Immature natural killer cell (primary cell): ENCODE data around the gene HDAC4. TPM values are rescaled to one million over a fixed set of nuclear protein-coding genes. Genes with fewer than 3 reads are reported as not detected.
A peak's percentile ranks its signal among the peaks of the same experiment; 100 is the strongest.

ENCODE experiments used
- DNase-seq, 3 donors: peaks; one replicate each; pipeline ENCODE4 v3.0.0; 2022; ENCODE audit warnings: mixed read lengths in 1 of 3
- H3K27ac Mint-ChIP-seq, 6 donors: one replicate each; pipeline ENCODE4 v1.8.0; 2020; ENCODE audit warnings: mixed read lengths in 6 of 6, mild to moderate bottlenecking in 5 of 6, inconsistent platforms in 4 of 6, moderate library complexity in 3 of 6
- H3K27me3 Mint-ChIP-seq, 3 donors: one replicate each; pipeline ENCODE4 v1.8.0; 2020 to 2021; ENCODE audit warnings: low read depth in 3 of 3, mild to moderate bottlenecking in 3 of 3, mixed read lengths in 3 of 3, moderate library complexity in 3 of 3, inconsistent platforms in 1 of 3
- H3K36me3 Mint-ChIP-seq, 3 donors: one replicate each; pipeline ENCODE4 v1.8.0; 2020; ENCODE audit warnings: mixed read lengths in 3 of 3, inconsistent platforms in 2 of 3, mild to moderate bottlenecking in 2 of 3
- H3K4me1 Mint-ChIP-seq, 2 donors: one replicate each; pipeline ENCODE4 v1.8.0; 2020; ENCODE audit warnings: inconsistent platforms in 2 of 2, mild to moderate bottlenecking in 2 of 2, mixed read lengths in 2 of 2, moderate library complexity in 1 of 2
- H3K4me3 Mint-ChIP-seq, 5 donors: one replicate each; pipeline ENCODE4 v1.8.0; 2020; ENCODE audit warnings: mild to moderate bottlenecking in 5 of 5, mixed read lengths in 5 of 5, inconsistent platforms in 3 of 5, moderate library complexity in 3 of 5
- H3K9me3 Mint-ChIP-seq, 6 donors: one replicate each; pipeline ENCODE4 v1.8.0; 2020; ENCODE audit warnings: mild to moderate bottlenecking in 6 of 6, mixed read lengths in 6 of 6, inconsistent platforms in 4 of 6, moderate library complexity in 3 of 6
- polyA plus RNA-seq, 3 donors: library from polyadenylated mRNA; unstranded; fragments of 300-500 nt; fragmentation: Illumina TruSeq; gene quantifications; one replicate each; pipeline ENCODE4 v1.2.3, GENCODE V29; 2021

HDAC4 gene
- polyA plus RNA-seq, 3 donors from 2014 or later = 1.9 to 8.1 (median 5.1) TPM

DNA sequence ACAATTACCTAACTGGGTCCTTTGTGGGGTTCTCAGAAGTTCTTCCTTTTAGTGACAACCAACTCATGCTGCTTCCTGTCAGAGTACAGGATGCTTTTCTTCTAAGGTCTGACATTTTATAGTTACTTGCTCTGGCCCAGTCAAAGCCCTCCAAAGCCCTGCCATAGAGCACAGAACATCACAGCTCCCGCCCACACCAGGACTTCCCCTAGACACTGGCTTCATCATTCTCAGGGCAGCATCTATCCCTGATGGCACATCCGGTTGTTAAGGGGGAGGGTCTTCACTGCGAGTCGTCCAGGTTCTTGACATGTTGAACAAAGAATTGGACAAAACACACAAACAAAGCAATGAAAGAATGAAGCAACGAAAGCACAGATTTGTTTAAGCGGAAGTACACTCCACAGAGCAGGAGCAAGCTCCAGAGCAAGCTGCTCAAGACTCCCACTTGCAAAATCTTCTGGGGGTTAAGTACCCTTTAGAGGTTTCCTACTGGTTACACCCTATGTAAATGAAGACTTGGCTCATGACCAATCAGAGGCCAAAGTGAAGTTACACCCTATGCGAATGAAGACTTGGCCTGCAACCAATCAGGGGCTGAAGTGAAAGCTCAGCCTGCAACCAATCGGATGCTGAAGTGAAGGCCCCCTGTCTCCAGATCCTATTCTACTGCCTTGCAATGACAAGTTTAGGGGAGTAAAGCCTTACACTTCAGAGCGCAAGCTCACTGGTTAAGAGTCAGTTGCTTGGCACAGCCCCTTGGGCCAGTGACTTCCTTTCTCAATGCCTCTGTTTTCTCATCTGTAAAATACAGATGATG lies 79.0 kb downstream of the HDAC4 start:
- DNase-seq = peak; percentile 30 to 61 (median 48)
- H3K9me3 Mint-ChIP-seq = no peaks in the 10 kb centered on the region
- peaks cover 0 to 11% (median 5%) of the 10 kb centered on the region in 3 donors for H3K36me3 Mint-ChIP-seq
- H3K27me3 Mint-ChIP-seq = peaks cover 0 to 2% (median 2%) of the 10 kb centered on the region in 3 donors
- peaks cover 71 to 90% of the 10 kb centered on the region in 2 donors for H3K4me1 Mint-ChIP-seq
- peak overlapping the region; percentile 92 to 96 (median 95) for H3K27ac Mint-ChIP-seq
- H3K4me3 Mint-ChIP-seq = peak overlapping the region; percentile 53 to 80 (median 67)

DNA sequence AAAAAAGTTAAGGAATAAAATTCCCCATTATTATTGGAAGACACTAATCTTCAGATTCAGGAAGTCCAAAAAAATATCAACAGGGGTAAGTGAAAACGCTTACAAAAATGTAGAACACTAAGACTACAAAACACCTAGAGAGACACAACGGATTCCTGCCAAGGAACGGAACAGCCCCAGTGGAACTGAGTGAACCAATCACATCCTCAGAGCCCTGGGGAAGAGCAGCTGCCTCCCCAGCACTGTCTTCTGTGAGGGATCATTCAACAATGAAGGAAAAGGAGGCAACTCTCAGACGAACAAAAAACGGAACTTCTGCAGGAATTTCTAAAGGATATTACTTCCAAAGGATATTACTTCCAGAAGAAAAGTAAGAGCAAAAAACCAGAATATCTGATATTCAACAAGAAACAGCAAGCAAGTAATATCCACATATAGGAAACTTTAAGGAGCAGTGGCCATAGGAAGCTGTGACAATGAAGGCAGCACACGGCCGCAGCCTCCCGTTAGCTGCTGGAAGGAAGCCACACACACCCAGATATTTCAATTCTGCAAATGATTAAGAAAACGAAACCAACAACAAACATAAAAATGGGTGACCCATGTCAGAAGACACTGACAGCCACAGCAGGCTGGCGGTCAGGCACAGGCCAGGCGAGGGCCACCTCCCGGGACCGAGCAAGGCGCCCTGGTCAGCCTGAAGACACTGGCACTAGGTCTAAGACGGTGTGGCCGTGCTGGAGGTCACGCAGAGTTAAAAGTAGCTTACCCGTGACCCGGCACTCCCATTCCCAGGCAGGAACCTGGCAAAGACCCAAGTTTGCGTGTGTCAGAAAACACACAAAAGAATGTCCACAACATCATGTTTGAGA lies 81.8 kb downstream of the HDAC4 start:
- DNase-seq = peak; percentile 50 to 60 (median 51)
- peaks cover 8 to 15% (median 10%) of the 10 kb centered on the region in 3 donors for H3K36me3 Mint-ChIP-seq
- H3K4me3 Mint-ChIP-seq = peak overlapping the region; percentile 76 to 86 (median 82)
- peak overlapping the region; percentile 89 to 97 (median 94) for H3K27ac Mint-ChIP-seq
- H3K4me1 Mint-ChIP-seq = peaks cover 64 to 91% of the 10 kb centered on the region in 2 donors
- H3K9me3 Mint-ChIP-seq = no peaks in the 10 kb centered on the region
- peaks cover 0 to 2% (median 2%) of the 10 kb centered on the region in 3 donors for H3K27me3 Mint-ChIP-seq

DNA sequence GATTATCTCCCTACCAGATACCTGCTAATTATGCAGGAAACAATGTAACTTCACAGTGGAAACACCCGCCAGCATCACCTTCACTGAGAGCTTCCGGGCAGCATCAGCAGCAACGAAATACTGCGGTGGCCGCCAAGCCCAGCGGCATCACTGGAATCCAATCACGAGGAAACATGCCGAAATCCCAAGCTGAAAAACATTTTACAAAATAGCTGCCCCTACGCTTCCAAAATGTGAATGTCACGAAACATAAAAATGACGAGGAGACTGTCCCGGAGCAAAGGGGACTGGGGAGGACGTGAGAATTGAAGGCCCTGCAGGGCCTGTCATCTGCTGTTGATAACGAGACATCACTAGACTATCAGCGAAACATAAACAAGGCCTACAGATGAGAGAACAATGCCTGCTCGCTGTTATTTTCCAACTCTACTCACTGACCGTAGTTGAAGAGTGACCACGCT lies 82.6 kb downstream of the HDAC4 start:
- Mint-ChIP-seq H3K4me3 (peak overlapping the region; percentile 39 to 86 (median 76)), H3K4me1 (peaks cover 59 to 90% of the 10 kb centered on the region in 2 donors)

DNA sequence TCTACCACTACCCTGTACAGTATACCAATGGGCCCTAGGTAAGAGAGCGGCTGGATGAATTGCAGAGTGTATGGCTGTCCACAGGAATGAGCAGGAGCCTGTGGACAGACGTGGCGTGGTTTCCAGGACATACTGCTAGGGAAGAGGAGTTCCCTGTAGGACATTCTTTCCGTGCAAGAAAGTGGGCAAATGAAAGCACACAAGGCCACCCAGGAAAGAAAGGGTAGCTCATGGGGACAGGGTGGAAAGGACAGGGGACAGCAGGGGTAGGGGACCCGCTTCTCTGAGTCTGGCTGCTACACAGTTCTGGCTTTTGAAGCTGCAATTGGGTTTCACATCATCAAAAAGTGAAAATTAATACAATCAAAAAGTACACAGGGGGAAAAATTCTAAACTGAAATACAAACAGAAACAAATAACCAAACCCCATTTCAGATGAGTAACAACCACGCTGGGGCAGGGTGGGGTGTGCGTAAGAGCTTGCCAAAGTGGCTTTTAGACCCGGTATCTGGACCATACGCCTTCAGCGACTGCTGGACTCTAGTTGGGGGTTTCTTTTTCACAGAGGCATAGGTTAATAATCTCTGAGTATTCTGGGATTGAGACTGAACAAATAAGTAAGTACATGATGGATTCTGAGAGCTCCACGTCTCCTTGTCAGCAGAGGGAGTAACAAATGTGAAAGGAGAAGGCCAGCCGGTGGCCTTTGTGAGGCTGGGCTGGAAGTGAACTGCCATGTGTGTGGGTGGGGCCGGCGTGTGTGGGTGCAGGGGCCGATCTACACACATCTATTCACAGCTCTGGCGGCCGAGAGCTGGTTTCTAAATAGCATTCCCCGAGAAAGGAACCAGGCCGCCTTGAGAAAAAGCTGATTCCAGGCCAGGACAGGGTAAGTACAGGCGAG lies 84.0 kb downstream of the HDAC4 start:
- no peaks in the 10 kb centered on the region for H3K9me3 Mint-ChIP-seq
- peak in 2 of 3 donors; percentile 26 to 27 for DNase-seq
- H3K4me3 Mint-ChIP-seq = peak overlapping the region; percentile 39 to 82 (median 63)
- H3K4me1 Mint-ChIP-seq = peaks cover 48 to 82% of the 10 kb centered on the region in 2 donors
- H3K27ac Mint-ChIP-seq = peak overlapping the region; percentile 84 to 92 (median 89)
- peaks cover 8 to 12% (median 9%) of the 10 kb centered on the region in 3 donors for H3K36me3 Mint-ChIP-seq
- peaks cover 0 to 2% (median 2%) of the 10 kb centered on the region in 3 donors for H3K27me3 Mint-ChIP-seq

More for the DNA sequence above, 82.6 kb downstream of the HDAC4 start:
- peaks cover 8 to 15% (median 9%) of the 10 kb centered on the region in 3 donors for H3K36me3 Mint-ChIP-seq
- peak overlapping the region; percentile 89 to 97 (median 94) for H3K27ac Mint-ChIP-seq
- H3K9me3 Mint-ChIP-seq = no peaks in the 10 kb centered on the region
- DNase-seq = no peak
- peaks cover 0 to 2% (median 2%) of the 10 kb centered on the region in 3 donors for H3K27me3 Mint-ChIP-seq

DNA sequence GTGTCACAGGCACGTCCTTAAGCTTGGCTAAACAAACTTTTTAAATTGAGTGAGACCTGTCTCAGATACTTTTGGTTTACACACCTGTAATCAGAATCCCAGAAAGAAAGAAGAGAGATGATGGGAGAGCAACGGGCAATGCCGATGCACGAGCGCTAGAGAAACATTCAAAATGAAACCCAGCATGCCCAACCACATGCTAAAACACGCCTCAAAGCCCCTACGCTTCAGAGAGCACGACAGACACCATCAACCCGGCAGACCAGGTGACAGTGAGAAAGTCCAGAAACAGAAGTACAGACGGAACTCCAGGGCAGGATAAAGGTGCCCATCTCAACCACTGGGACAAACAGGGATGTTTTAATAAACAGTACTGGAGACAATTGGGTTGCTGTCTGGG lies 85.5 kb downstream of the HDAC4 start:
- Mint-ChIP-seq H3K36me3 (peaks cover 8 to 12% (median 9%) of the 10 kb centered on the region in 3 donors), H3K4me1 (peaks cover 42 to 77% of the 10 kb centered on the region in 2 donors), H3K27me3 (peaks cover 0 to 2% (median 0%) of the 10 kb centered on the region in 3 donors), H3K4me3 (peak overlapping the region in 2 of 5 donors; percentile 24 to 79), H3K27ac (peak overlapping the region in 5 of 6 donors; percentile 17 to 89 (median 71)), H3K9me3 (no peaks in the 10 kb centered on the region)
- DNase-seq = no peak

DNA sequence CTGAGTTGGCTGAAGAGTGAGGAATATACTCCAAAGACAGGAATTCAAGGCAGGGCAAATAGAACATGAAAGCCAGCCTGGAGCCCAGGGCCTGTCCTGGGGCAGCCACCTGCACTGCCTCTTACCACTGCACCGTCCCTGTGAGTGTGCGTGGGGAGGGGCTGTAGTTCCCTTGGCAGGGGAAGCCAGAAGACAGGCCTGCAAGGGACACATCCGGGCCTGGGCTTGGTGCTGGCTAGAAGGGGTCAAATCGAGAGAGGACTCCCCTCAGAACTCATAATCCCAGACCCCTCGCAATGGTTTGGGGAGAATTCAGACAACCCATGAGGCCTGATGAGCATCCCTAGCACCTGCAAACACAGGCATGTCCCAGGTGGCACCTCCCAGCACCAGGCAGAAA lies 87.0 kb downstream of the HDAC4 start:
- Mint-ChIP-seq H3K9me3 (no peaks in the 10 kb centered on the region), H3K4me1 (peaks cover 35 to 67% of the 10 kb centered on the region in 2 donors), H3K27ac (peak overlapping the region in 1 of 6 donors; percentile 12), H3K4me3 (no peak overlapping the region), H3K36me3 (peaks cover 8 to 12% (median 9%) of the 10 kb centered on the region in 3 donors), H3K27me3 (peaks cover 0 to under 1% (median 0%) of the 10 kb centered on the region in 3 donors)
- no peak for DNase-seq

DNA sequence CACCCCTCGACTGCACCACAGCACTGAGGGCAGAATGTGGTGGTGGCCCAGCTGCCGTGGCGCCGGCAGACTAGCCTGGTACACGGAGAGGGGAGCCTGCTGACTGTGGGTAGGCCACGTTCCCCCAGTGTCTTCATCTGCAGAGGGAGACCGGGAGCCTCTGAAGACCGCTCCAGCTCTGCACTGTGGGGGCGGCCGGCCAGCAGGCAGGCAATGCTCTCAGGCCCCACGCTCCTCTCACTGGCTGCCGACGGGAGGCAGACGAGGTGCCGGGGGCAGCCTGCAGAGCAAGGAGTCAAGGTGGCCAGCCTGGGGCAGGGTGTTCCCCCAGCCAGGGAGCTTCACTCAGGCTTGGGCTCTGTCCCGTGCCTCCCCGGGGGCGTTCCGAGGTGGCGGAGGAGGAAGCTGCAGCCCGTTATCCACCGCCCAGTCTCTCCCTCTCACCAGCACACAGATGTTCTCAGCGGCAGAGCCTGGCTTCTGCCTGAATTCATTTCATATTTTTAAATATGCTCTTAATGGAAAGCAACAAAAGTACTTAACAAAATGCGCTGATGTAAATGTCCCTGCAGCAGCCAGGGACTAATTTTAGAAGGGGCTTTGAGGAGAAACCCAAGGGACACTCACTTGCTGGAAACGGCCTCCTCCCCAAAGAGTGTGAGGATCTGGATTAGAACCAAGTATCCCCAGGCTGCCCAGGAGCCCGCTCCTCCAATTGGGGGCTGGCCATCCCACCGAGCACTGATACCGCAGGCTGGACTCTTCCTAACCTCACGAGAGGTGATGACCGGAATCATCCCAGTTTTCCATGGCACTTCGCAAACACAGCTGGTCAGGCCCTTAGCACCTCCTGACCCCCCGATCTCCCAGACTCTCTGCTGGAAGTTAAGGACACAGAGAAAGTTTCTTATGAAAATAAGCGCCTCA lies 87.8 kb downstream of the HDAC4 start:
- Mint-ChIP-seq H3K27ac (no peak overlapping the region), H3K9me3 (no peaks in the 10 kb centered on the region), H3K36me3 (peaks cover 8 to 12% (median 9%) of the 10 kb centered on the region in 3 donors), H3K4me1 (peaks cover 29 to 59% of the 10 kb centered on the region in 2 donors), H3K4me3 (no peak overlapping the region), H3K27me3 (no peaks in the 10 kb centered on the region)
- DNase-seq = no peak

DNA sequence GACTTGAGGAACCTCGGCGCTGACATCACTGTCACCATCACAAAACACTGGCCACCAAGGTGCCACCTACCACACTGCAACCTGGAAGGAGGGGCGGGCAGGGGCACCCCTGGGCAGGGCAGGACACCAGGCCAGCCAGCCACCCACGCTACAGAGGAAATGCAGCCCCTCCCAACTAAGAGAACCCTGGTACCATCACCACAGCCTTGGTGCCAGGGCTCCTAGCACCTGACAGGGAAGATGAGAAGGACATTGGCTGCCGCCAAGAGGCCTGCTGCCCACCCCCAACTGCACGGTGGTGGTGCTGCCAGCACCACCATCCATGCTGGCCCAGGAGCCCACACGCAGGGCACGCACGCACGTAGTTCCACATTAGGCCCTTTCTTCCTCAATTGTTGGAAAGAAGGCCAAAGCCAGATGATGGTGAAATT lies 88.7 kb downstream of the HDAC4 start:
- peak overlapping the region in 1 of 5 donors; percentile 8 for H3K4me3 Mint-ChIP-seq
- peaks cover 8 to 12% (median 9%) of the 10 kb centered on the region in 3 donors for H3K36me3 Mint-ChIP-seq
- peaks cover 24 to 50% of the 10 kb centered on the region in 2 donors for H3K4me1 Mint-ChIP-seq
- H3K27ac Mint-ChIP-seq = peak overlapping the region in 4 of 6 donors; percentile 37 to 80 (median 58)
- no peaks in the 10 kb centered on the region for H3K27me3 Mint-ChIP-seq
- no peak for DNase-seq
- H3K9me3 Mint-ChIP-seq = no peaks in the 10 kb centered on the region

DNA sequence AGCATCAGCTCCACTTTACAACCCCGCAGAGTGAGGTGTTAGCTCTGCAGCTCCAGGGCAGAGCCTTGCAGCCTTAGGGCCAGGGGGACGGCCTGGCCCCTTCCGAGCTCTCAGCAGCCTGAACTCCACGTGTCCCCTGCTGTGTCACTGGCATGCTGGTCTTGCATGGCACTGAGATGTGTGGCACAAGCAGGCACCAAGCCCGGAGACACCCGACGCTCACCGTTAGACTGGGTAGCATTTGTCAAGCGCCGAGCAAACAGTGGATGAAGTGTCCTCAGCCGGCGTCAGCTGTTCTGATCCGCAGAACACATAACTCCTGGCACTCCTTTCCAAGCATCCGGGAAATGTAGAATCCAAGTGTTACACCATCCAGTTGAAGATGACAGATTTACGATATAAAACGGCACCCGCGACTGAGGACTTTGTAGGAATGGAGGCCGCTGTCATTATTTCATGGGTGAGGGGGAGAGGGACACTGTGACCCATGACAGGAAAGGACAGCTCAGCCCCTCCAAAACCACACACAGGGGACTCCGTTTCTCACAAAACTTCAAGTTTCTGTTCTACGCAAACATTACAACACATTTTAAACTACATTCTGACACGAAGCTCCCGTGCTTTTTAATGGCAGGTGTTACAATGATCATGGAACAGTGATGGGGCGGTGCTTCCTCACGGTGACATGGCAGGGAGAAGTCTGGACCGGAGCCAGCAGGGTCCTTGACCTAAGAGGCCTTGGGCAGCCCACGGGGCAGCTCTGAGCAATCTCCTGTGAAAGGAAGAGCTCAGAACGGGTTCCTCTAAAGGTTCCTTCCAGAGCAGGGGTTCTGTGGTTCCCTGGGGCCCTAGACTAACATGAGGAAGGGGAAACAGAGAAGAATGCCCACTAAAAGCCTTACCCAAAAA lies 89.4 kb downstream of the HDAC4 start:
- Mint-ChIP-seq H3K27ac (peak overlapping the region in 5 of 6 donors; percentile 37 to 80 (median 62)), H3K9me3 (no peaks in the 10 kb centered on the region), H3K27me3 (no peaks in the 10 kb centered on the region), H3K36me3 (peaks cover 8 to 12% (median 9%) of the 10 kb centered on the region in 3 donors), H3K4me3 (peak overlapping the region in 2 of 5 donors; percentile 8 to 23), H3K4me1 (peaks cover 17 to 43% of the 10 kb centered on the region in 2 donors)
- no peak for DNase-seq

DNA sequence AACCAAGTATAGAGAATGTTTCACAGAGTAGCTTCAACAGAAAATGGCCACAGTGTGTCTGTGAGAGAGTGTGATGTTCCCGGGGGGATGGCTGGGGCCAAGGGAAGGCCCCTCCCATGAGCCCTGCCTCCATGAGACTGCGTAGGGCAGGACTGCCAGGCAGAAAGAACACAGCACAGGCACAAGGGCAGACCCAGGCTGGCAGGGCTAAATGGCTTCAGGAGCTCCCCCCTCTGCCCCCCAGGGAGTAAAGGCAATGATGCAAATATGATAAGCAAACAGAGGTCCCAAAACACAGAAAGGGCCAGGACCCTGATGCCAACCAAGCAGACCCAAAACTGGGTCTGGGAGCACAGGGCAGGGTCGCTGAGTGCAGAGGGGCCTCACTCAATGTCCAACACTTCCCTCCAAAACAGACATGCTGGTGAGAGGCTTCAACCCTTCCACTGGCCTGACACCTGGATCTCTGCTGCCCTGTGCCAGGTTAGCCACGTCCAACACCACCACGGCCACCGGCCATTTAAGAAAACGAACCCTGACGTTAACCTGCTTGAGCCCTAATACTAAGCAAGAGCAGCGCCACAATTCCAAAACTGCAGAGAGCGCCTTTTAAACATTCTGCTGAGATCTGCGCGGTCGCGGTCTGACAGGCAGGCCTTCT lies 90.3 kb downstream of the HDAC4 start:
- no peak for DNase-seq
- no peak overlapping the region for H3K4me3 Mint-ChIP-seq
- H3K36me3 Mint-ChIP-seq = peaks cover 5 to 12% (median 8%) of the 10 kb centered on the region in 3 donors
- H3K27ac Mint-ChIP-seq = peak overlapping the region in 2 of 6 donors; percentile 6 to 40
- no peaks in the 10 kb centered on the region for H3K27me3 Mint-ChIP-seq
- no peaks in the 10 kb centered on the region for H3K9me3 Mint-ChIP-seq
- peaks cover 19 to 39% of the 10 kb centered on the region in 2 donors for H3K4me1 Mint-ChIP-seq
